22Rv1 (cell line): Measurements from ENCODE around the gene RHOA.

Experiments
- H3K27ac ChIP-seq: fragments of 450-650 bp; 2 replicates; pipeline ENCODE4 v1.5.1; 2017
- ZFX ChIP-seq: fragments of 450-650 bp; IDR thresholded peaks from 2 replicates; pipeline ENCODE4 v1.6.1; 2017; ENCODE audit warnings: antibody characterized with exemption, borderline replicate concordance
- TF ChIP-seq, protein P1 (sequence below): fragments of 450-650 bp; IDR thresholded peaks from 2 replicates; pipeline ENCODE4 v1.5.1; 2017; ENCODE audit warnings: mild to moderate bottlenecking

Gene RHOA

DNA sequence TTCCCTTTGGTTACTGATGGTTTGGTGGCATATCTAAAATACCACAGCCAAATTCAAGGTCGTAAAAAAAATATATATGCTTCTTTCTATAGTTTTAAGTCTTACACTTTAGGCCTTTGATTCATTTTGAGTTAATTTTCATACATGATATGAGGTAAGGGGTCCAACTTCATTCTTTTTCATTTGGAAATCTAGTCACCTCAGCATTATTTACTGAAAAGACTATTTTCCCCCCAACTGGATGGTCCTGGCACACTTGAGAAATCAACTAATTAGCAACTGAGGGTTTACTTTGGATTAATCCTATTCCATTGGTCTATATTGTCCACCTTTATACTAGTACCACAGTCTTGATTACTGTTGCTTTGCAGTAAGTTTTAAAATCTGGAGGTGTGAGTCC, 26.2 kb downstream of the RHOA start:
- TF ChIP-seq, protein P1, sequence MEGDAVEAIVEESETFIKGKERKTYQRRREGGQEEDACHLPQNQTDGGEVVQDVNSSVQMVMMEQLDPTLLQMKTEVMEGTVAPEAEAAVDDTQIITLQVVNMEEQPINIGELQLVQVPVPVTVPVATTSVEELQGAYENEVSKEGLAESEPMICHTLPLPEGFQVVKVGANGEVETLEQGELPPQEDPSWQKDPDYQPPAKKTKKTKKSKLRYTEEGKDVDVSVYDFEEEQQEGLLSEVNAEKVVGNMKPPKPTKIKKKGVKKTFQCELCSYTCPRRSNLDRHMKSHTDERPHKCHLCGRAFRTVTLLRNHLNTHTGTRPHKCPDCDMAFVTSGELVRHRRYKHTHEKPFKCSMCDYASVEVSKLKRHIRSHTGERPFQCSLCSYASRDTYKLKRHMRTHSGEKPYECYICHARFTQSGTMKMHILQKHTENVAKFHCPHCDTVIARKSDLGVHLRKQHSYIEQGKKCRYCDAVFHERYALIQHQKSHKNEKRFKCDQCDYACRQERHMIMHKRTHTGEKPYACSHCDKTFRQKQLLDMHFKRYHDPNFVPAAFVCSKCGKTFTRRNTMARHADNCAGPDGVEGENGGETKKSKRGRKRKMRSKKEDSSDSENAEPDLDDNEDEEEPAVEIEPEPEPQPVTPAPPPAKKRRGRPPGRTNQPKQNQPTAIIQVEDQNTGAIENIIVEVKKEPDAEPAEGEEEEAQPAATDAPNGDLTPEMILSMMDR: no peak
- TF ChIP-seq ZFX: no peak
- no peak overlapping the region for H3K27ac ChIP-seq

DNA sequence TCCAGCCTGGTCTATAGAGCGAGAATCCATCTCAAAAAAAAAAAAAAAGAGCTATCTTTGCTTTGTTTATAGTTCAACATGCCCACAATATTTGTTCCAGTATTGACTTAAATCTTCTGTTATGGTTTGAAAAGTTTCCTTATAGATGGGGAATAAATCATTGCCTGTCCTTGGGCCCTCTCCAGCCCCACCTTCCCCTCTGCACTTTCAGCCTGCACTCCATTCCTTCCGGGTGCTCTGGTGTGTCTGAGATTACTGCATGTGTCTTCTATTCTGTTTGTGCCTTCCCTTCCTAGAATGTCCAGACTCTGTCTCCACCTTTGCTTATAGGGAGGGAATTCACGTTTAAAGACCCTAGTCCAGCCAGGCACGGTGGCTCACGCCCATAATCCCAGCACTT, 28.4 kb downstream of the RHOA start:
- H3K27ac ChIP-seq: no peak overlapping the region
- TF ChIP-seq, protein P1: no peak
- TF ChIP-seq ZFX: no peak

DNA sequence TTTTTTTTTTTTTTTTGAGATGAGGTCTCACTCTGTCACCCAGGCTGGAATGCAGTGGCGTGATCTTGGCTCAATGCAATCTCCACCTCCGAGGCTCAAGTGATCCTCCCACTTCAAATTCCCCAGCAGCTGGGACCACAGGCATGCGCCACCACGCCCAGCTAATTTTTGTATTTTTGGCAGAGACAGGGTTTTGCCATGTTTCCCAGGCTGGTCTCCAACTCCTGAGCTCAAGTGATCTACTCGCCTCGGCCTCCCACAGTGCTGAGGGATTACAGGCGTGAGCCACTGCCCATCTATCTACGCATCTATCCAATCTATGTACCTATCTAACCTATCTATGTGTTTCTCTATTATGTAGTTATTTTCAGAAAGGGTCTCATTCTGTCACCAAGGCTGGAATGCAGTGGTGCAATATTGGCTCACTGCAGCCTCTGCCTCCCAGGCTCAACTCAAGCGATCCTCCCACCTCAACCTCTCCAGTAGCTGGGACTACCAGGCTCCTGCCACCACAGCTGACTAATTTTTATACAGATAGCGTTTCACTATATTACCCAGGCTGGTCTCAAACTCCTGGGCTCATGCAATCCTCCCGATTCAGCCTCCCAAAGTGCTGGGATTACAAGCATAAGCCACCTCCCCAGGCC, 33.4 kb downstream of the RHOA start:
- no peak overlapping the region for H3K27ac ChIP-seq

DNA sequence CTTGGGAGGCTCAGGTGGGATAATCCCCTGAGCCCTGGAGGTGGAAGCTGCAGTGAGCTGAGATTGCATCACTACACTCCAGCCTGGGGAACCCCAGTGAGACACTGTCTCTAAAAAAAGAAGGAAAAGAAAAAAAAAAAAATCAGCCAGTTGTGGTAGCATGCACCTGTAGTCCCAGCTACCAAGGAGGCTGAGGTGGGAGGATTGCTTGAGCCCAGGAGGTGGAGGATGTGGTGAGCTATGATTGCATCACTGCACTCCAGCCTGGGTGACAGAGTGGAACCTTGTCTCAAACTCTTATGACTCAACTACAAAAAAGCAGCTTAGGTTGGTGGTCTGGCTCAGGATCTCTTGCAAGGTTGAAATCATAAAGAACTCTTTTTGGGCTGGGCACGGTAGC, 34.3 kb downstream of the RHOA start:
- TF ChIP-seq, protein P1: no peak
- no peak overlapping the region for H3K27ac ChIP-seq

More for the DNA sequence above, 33.4 kb downstream of the RHOA start:
- TF ChIP-seq ZFX: no peak
- TF ChIP-seq, protein P1: no peak

DNA sequence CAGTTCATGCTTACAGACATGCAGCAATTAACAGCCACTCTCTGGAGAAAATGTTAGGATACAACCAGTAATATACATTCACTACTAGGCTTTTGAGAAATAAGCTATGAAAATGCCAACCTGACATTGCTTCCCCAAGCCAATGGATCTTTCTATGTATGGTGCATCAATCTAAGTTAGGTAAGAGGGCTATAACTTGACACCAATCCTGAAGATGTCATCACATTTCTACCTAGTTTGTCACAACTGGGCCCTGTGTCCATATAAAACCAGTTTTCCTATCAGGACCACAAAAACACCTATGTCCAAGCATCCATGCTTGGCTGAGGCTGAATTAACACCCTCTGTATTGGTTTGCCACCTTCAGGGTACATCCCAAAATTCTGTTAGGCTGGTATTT, 39.8 kb downstream of the RHOA start:
- TF ChIP-seq, protein P1: no peak
- no peak for TF ChIP-seq ZFX
- no peak overlapping the region for H3K27ac ChIP-seq

DNA sequence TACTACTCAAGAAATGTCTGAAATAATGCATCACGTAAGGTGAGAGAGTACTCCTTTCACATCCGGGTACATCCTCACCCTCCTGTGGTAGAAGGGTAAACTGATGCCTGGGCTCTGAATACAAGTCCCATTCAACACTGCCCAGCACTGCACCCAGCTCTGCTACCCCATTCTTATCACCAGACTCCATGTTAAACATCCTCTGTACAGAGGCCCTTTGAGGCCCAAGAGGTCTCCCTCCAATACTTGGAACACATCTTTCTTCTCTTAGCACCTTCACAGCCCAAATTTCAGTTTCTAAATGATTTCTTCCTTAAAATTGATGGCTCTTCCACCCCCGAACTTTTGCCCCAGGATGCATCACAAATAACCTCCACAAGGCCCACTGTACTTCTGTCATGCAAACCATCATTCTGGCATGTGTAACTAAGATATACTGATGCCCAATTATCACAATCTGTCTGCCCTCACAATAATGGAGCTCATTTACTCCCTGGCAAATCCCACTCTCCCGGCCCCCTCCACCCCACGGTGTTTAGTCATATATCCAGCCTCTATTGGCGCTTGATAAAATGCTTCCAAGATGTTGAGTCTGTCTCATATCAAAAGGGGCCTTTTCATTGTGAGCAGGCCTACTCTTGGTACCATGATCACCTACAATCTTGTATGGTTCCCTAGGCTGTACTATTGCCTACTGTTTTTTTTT, 41.0 kb downstream of the RHOA start:
- no peak overlapping the region for H3K27ac ChIP-seq
- no peak for TF ChIP-seq ZFX
- TF ChIP-seq, protein P1: no peak

DNA sequence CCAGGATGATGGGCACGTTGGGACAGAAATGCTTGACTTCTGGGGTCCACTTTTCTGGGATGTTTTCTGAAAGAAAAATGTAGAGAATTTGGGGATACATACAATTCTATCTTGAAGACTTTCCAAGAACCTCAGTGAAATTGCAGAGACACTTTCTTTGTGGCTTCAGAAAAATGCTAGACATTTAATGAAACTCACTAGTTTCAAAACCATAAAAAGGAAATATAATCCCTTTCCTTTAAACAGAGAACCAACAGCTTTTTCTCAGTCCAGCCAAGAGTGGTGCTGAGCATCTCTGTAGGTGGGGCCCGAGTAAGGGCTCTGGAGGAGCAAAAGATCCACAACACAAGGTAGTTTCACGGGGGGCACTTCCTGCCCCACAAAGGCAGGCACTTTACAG, 49.2 kb downstream of the RHOA start:
- H3K27ac ChIP-seq: no peak overlapping the region
- TF ChIP-seq, protein P1: no peak
- TF ChIP-seq ZFX: no peak
